GM19467 (cell line): ENCODE data around the gene TFF2.

Experiments used
- ATAC-seq: cut with Tn5 transposase; IDR thresholded peaks from one replicate; pipeline ENCODE4 v1.9.1; 2021; ENCODE audit warnings: mild to moderate bottlenecking, moderate library complexity; ENCODE audit not compliant: unreplicated experiment

TFF2 gene

GRCh38 chr21:42366292-42367010, 15.7 kb upstream of the TFF2 start, which contains the start of gene TFF1:
TFF1 (minus strand) TSS chr21:42366535; CDS start chr21:42366495, 40 bp downstream.
- no peak for ATAC-seq

DNA sequence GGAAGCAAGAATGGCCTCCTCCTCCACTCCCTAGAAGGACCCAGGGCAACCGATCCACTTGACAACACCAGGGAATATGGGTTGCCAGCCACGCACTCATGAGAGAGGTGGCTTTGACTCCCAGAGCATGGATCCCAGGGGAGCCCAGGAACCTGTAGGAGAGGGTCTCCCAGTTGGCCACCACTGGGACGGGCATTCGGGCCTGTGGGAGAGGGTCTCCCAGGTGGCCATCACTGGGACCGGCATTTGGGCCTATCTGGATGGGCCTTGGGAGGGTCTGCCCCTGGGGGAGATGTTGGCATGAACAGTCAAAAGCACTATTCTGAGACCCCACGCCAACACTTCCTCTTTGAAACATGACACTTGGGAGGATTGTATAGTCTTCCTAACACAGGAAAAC, 15.0 kb upstream of the TFF2 start:
- ATAC-seq: no peak

- ATAC-seq: no peak
Observed at GRCh38 chr21:42364304-42364865, 13.6 kb upstream of the TFF2 start.

- no peak for ATAC-seq
Observed at GRCh38 chr21:42363312-42363711, 12.5 kb upstream of the TFF2 start.

- ATAC-seq: no peak
Observed at GRCh38 chr21:42362700-42363099, 11.9 kb upstream of the TFF2 start.

GRCh38 chr21:42362198-42362597, 11.4 kb upstream of the TFF2 start:
- ATAC-seq: no peak

- ATAC-seq: no peak
Observed at GRCh38 chr21:42361286-42361685, 10.5 kb upstream of the TFF2 start.

DNA sequence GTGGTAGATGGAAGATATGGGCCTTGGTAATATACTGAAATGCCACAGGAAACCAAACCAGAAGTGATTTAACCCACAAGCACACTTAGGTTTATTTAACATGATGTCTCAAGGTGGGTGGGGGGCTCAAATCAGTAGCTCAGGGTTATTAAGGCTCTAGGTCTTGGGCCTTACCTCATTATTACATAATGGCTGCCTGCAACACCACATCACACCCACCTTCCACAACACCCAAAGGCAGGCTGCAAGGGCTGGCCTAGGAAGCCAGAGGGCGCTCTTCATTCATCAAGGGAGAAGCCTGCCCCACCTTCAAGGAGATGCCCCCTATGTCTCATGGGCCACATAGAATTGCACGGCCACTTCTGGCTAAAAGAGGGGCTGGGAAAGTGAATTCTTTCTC, 9.5 kb upstream of the TFF2 start:
- ATAC-seq: no peak

- ATAC-seq: no peak
Observed at GRCh38 chr21:42358937-42359336, 8.1 kb upstream of the TFF2 start.

GRCh38 chr21:42358261-42358660, 7.5 kb upstream of the TFF2 start:
- no peak for ATAC-seq

GRCh38 chr21:42357307-42357706, 6.5 kb upstream of the TFF2 start:
- no peak for ATAC-seq

- ATAC-seq: no peak
Observed at GRCh38 chr21:42356650-42357049, 5.9 kb upstream of the TFF2 start.

DNA sequence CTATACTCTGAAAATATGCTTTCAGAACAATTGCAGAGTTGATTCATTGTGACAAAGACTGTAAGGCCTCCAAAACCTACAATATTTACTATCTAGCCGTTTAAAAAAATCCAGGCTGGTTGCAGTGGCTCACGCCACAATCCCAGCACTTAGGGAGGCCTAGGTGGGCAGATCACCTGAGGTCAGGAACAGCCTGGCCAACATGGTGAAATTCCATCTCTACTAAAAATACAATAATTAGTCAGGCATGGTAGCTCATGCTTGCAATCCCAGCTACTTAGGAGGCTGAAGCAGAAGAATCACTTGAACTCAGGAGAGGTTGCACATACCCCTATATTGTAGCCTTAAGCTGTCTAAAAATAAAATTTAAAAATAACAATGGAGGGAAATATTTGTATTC, 5.3 kb upstream of the TFF2 start:
- ATAC-seq: no peak

DNA sequence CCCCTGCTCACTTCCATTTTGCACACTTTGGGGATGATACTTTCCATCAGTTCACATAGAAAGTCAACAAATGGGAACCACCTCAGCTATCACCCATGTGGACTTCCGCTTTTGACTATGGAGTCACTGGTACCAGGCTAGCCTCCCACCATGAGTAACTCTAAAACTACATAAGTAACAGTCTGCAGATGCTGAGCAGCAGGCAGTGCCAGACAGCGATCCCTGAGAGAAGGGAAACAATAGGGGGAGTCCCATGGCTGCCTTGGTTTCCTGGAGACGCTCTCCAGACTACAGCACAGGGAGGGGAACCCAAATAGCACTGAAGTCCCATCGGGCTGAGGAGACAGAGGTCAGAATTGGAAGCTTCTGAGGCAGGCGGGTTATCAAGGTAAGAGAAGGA, 2.8 kb upstream of the TFF2 start:
- ATAC-seq: no peak

DNA sequence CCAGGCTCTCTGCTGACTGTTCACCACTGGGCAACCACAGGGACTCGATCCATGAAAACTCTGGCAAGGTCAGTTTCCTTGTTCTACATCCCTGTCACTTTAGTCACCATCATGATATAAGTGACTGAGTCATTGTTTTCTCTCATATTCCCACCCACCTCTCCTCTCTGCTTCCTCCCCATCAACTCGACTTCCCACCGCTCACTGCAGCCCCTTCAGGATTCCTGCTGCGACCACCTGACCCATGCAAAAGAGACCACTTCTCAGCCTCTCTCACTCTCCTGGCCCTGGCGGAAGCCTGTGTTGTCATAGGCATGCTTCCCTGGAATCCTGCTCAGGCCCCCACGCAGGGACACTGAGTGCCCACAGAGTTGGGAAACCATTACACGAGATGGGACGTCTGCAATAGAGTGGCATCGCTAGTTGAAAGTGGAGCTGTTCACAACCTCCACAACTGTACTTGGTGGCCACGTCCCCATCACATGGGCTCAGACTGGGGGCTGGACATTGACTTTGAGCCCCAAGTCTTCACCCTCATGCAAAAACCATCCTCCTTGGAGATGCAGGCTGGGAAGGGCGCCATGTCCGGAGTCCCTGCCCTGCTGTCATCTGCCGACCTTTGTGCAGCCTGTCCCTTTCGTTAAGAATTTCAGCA, 1.8 kb upstream of the TFF2 start:
- no peak for ATAC-seq

GRCh38 chr21:42351626-42352440, 1.0 kb upstream of the TFF2 start:
- no peak for ATAC-seq

- ATAC-seq: no peak
Observed at GRCh38 chr21:42350318-42350910, 380 bp downstream of the TFF2 start.

GRCh38 chr21:42349420-42350317, 1.1 kb downstream of the TFF2 start:
- no peak for ATAC-seq

- ATAC-seq: no peak
Observed at GRCh38 chr21:42348762-42349161, 2.0 kb downstream of the TFF2 start.
